ENCODE results near the gene PLIN3.

- TF ChIP-seq CTCF (conservative IDR thresholded peaks at IDR 0.05 in 1 of 2, IDR thresholded peaks at IDR 0.05 in 1 of 2; ENCODE audit: extremely low read depth in 1 of 2, insufficient read depth in 1 of 2, low read depth in 1 of 2, low read length in 2 of 2) (no peak), EZH2 (IDR thresholded peaks at IDR 0.05; ENCODE audit: borderline replicate concordance, low read length) (no peak)
Observed at GRCh38 chr19:4909897-4910593, 42.6 kb upstream of the PLIN3 start.

Measured in mammary epithelial cell (primary cell).